GM19455 (cell line): ENCODE results near the gene SYK.
"Not testable (repeated sequence)": the region's sequence is repeated elsewhere in the genome, so short reads cannot be mapped to it uniquely, and the experiment has no call there.

Experiments used
- ATAC-seq: cut with Tn5 transposase; IDR thresholded peaks from one replicate; pipeline ENCODE4 v1.9.1; 2021; ENCODE audit not compliant: unreplicated experiment

The SYK gene

DNA sequence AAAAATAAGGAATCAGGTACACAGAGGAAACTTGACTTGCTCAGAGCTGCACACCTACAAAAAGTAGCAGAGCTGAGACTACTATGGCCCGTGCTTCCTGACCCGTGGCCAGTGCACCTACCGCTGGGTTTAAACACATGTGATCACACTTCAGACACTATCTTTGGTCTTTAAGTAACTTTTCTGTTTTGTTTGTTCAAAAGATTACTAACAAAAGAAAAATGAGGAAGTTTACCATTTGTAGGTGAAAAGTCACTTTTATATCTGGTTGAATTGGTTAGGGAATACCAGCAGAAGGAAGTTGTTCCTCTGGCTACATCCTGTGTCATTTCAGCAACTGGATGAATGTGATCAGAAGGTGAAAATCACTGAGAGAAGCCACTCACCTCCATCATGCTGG is 6.5 kb upstream of the SYK start:
- ATAC-seq = no peak

DNA sequence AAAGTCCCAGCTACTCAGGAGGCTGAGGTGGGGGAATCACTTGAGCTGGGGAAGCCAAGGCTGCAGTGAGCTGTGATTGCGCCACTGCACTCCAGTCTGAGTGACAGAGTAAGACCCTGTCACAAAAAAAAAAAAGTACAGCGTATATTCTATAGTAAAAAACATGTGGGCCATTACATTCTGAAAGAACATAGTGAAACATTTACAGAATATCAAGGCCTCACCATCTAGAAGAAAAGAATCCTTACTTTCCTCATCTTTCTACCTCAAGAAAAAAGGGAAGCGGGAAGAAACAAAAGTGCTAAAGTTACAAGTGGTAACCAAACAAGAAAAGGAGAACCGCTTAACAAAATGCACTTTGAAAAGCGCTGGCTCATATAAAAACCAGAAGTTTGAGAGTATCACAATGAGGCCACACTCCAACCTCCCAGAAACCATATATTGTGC is 5.7 kb upstream of the SYK start:
- no peak for ATAC-seq

DNA sequence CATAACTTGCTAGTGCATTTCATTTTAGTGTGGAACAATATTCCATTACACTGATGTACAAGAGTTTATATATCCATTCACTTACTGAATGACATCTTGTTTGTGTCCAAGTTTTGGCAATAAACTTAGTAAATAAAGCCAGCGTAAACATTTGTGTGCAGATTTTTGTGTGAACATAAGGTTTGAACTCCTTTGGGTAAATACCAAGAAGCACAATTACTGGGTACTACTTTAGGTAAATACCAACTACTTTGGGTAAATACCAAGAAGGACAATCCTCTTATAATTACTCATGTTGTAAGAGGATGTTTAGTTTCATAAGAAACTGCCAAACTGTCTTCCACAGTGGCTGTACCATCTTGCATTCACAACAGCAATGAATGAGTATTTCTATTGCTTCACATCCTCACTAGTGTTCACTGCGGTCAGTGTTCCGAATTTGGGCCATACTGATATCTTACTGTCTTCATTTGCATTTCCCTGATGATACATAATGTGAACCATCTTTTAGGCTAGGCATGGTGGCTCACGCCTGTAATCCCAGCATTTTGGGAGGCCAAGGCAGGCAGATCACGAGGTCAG is 2.3 kb upstream of the SYK start:
- ATAC-seq = no peak

DNA sequence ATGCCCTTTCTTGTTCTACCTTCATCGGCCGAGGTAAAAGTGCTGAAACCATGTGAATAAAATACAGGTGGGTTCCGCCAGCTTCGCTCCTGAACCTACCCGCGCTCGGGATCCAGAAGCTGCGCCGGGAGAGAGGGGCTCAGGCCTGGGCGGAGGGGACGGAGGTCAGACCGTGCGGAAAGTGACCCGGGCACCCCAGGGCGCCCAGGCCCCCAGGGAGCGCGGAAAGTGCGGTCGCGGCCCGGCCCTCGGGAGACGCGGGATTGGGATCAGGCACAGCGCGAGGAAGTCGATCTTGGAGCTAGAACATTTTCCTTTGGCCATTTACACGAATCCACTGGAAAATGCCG is 329 bp downstream of the SYK start:
- peak; percentile 6 for ATAC-seq

DNA sequence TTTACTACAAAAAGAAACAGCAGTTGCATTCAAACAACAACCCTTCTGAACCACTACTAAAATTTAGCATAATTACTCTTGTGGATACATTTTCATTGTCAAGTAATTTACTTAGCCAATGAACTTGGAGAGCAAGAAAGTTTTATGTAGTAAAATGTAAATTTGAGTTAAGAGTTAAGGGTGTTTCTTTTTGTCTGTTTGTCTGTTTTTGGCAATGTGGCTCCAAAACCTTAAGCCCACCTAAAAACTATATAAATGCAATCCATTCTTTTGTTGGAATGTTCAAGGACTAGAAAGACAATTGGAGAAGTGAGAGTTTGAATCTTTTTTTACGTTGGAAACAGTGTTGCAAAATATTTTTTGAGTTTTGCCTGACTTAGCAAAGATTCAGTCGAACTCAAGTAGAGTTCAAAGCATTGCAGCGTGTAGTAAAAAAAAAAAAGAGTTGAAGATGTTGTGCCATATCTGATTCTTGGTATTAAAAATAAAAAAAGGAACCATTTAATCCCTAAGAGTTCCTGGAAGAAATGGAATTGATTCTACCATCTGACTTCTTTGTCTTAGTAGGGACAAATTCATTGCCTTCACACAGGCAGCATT is 867 bp downstream of the SYK start:
- no peak for ATAC-seq

DNA sequence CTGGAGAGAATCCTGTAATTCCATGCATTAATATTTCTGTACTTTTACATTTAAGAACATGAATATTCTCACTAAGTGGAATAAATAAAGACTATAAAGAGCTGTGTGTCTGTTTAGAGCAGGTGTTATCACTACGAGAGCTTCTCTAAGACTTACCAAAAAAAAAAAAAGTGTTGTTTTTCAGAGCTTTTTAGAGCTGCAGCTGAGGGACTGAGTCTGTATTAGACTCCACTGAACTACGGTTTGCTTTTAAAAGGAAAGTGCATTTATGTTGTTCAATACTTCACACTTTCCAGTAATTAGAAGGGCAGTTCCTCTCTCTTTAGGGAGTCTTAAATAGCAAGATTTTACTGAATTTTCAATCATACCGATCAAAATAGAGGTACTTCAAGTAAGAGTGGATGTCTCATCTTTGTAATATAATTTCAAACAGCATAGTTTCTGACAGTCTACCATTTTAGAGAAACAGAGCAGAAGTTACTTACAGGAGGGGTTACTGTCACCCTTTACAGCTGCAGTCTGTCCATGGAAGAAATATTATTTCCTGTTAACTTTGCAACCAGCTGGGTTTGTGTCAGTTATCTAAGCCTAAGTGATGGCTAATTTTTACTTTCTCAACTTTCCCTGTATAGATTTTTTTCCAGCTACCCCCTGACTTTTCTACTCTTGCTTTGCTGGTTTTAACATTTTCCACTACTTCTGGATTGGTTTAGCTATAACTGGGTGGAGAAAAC is 2.4 kb downstream of the SYK start:
- no peak for ATAC-seq

DNA sequence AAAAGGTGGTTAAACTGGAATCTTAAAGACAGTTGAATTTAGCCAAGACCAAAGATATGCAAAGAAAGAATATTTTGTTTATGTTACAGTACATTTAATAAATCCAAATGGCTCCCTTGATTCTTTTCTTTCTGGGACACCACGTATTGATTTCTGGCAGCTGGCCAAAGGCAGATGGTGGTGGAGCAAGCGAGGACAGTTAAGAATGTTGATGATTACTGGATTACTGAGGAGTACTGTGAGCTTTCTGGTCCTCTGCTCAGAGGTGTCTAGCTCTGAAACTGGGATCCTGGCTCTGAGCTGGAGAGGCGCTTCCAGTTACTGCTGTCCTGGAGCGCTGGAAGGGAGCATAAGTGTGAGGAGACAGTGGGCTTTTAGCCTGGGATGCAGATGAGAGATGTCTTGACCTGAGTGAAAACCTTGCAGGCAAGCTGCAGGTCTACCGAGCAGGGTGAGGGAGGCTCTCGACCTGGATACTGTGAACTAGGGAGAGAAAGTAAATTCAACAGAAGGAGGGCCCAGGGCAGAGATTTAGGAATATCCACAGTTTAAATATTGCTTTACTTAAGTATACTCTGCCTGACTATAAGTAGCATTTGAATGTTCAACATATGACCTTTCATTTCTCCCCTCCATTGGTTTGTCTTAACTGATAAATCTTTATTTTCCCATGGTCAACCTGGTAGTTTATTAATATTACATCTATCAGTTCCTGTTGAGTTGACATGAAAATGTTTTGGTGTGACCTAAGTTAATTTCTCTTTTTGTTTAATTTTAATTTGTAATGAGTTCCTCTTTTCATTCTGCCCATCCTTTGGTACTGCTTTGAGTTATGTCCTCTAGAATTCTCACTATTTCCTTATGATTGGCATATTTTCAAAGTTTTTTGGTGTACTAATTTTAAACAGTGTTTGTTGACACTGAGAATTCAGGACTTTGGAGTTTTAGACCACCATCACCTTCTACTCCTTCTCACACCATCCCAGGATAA is 3.7 kb downstream of the SYK start:
- no peak for ATAC-seq

DNA sequence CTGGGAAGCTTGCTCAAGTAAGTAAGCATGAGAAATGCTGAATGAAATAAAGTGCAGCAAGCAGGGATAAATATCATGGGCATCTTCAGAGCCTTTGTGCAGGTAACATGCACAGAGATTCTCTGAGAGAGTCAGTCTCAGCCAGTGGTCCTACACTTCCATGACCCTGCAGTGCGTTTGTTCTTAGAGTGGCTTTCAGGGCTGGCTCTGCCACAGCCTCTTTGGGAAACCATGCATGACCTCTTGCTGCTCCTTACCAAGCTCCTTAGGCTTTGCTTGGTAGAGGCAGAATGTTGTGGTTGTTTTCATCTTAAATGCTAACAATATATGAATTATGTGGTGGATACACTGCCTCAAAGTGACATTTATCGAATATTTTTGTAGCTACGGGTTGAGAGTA is 5.4 kb downstream of the SYK start:
- ATAC-seq = no peak

DNA sequence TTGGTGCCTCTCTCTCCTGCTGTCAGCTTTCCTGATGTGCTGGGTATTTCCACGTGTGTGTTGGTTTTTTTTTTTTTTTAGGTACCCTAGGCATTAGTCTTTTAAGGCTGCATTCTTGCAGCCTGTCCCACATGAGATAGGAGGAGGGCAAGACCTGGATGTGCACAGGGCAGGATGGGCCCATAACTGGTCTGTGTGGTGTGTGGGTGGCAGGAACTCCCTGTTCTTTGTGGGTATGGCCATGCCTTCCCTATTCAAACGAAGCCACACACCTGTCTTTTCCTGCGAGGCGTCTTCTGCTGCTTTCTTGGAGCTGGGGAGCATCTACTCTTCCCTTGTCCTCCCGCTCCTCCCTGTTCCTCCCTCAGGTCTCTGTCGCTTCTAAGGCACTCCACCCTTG is 6.8 kb downstream of the SYK start:
- no peak for ATAC-seq

DNA sequence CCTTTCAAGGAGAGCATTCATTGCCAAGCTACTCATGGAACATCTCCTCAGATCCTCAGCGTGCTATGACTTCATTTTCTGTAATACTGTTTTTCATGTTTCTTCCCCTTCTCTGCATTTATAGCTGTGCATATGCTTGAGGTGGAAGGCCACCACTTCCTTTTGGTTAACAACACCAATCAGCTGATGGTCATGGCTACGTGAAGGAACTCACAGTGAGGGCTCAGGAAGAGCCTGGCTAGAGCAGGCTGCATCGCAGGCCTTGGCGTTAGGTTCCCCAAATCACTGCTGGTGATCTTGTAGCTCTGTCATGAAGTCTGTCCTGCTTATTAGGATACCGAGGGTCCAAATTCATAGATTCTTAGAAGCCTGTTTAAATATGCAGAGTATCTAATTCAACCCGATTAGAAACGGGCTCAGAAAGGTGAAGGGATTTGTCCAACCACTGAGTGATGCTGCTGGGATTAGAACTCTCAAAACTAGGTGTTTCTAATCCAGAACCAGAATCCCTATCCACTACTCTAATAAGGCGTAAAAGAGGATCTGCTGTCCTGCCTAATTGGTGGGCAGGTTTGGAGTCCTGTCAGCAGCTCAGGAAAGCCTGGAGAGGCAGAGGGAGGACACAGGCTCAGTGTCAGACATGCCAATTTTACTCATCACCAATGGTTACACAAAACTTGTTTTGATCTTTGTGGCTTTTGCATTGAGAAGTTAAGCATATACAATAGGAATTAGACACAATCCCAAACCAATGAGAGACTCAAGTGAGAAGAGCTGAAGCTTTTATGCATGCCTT is 7.5 kb downstream of the SYK start:
- ATAC-seq = no peak

DNA sequence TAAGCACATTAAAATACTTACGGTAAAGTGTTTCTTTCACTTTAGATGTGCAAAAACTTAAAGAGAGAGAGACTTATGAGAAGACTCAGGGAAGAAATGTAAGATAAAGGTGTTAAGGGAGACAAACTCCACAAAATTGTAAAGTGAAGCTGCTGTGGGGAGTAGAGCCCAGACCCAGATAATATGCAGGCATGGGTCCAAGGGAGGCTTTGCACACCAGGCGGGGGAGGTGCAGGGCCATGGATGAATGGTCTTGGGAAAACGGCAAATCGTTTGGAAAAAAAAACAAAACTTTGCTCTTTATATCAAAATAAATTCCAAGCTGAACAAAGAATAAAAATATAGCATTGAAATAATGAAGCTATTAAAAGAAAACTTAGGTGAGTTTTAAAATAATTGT is 9.1 kb downstream of the SYK start:
- ATAC-seq = no peak

DNA sequence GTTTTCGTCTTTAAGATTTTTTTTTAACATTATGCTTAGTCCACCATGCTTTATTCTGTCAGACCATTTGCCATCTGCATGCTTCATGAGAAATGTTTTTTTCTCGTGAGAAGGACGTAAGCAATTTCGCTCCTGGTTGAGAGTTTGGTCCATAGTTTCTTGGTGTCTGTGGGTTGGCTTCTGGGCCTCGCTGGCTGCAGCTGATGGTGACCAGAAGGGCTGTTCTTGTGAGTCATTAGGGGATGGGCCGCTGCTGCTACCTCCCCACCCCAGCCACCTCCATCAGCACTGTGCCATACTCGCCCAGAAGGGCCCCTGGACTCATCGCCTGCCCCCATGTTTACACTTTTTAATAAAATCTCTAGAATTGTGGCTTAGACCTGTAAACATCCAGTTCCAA is 11.4 kb downstream of the SYK start:
- no peak for ATAC-seq

DNA sequence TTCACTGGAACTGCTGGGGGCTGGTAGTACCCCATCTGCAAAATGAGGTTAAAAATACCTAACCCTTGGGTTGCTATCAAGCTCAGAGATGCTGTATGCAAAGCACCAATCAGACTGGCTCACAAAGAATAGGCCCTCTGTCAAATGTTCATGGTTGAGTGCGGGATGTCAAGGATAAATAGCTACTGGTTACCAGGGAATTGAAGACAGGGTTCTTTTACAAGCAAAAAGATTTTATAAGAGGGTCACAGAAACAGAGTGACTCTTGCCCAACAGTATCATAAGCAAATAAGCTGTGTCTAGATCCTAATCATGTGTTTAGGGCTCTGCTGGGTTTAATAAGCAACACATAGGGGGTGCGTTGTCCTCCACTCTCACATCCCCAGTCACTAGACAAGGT is 11.9 kb downstream of the SYK start:
- ATAC-seq = no peak

DNA sequence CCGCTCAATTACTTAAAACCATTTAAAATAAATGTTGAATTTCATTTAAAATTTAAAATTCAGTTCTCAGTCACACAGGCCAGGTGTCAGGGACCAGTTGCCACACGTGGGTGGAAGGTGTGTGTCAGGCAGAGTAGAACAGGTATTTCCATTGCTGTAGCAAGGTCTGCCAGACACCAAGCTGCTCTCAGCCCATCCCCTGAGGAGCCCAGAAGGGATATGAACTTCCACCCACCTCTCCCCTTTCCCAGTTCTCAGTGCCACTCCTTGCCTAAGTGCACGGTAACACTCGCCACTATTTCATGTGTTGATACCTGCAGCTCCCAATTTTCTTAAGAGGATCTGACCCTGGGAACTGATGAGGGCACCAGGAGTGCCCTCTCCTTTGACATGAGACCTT is 12.7 kb downstream of the SYK start:
- no peak for ATAC-seq

DNA sequence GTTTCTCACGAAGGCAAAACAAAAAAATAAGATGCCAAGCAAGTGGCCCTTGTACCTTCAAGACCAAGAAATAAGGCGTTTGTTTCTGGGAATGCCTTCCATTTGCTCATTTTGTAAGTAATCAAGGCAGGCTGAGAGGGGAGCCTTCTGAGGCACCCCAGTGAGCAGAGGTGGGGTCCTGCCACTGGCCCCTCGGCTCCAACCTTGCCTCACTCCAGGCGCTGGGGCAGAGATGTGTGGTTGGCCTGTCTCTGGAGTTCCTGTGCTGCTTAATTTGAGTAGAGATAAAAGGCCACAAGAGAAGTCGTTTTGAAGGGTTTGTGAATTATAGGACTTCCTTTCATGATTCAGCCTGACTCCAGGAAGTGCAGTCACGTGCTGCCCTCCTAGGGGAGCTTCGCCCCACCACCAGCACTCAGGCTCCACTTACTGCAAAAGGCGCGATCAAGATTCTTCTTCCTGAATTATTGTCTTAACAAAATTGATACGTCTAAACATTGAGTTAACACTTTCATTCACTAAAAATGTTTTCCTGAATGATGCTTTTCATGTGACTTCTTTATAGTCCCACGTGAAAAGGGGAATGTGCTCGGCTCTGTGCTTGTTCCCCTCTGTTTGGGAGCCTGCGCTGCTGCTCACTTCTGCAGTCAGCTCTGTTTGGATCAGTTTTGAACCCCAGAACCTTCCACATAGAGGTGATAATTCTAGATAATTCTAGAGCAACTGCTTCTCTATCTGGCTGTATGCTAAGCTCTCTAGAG is 13.7 kb downstream of the SYK start:
- ATAC-seq = peak; percentile 54

DNA sequence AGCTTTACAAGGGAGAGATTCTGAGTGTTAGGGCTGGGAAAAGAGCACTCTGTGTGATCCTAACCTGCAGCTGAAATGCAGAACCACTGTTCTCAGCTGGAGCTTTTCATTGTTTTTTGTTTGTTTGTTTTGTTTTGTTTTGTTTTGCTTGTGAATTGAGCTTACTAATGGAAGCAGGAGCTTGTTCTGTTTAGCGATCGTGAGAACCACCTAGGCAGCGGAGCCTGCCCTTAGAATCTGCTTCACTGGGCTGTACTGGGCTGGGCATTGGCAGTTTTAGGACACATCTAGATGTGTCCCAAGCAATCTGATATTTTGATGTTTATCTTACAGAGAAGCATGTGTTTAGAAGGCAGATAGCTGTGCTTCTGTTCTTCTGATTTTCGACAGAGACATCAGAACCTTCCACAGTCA is 14.3 kb downstream of the SYK start:
- no peak for ATAC-seq

DNA sequence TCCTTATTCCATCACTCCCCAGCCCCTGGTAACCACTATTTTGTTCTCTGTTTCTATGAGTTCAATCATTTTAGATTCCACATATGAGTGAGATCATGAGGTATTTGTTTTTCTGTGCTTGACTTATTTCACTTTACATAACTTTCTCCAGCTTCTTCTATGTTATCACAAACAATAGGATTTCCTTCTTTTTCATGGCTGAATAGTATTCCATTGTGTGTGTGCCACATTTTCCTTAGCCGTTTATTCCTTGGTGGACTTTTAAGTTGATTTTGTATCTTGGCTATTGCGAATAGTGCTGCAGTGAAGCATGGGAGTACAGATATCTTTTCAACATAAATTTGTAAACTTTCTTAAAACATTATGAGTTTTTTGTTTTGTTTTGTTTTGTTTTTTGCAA is 15.1 kb downstream of the SYK start:
- no peak for ATAC-seq

DNA sequence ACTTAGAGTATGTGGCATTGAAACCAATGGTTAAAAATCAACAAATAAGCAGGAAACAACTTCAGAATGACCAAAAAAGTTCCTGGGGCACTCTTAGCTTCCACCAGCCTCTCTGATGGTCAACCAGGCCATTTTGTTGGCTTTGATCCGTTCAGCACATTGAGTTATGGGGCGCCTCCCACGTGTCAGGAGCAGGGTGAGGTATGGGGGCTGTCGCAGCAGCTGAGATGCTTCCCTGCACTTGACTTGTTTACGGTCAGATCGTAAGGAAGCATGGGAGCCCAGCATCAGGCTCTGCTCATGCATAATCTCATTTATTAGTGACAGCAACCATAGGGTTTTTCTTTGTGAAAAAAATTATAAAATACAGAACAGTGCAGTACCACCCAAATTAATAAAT is 16.7 kb downstream of the SYK start:
- no peak for ATAC-seq

DNA sequence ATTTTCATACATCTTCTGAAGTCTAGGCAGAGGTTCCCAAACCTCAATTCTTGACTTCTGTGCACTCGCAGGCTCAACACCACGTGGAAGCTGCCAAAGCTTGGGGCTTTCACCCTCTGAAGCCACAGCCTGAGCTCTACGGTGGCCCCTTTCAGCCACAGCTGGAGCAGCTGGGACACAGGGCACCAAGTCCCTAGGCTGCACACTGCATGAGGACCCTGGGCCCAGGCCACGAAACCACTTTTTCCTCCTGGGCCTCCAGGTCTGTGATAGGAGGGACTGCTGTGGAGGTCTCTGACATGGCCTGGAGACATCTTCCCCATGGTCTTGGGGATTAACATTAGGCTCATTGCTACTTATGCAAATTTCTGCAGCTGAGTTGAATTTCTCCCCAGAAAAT is 18.8 kb downstream of the SYK start:
- ATAC-seq = not testable (repeated sequence)

DNA sequence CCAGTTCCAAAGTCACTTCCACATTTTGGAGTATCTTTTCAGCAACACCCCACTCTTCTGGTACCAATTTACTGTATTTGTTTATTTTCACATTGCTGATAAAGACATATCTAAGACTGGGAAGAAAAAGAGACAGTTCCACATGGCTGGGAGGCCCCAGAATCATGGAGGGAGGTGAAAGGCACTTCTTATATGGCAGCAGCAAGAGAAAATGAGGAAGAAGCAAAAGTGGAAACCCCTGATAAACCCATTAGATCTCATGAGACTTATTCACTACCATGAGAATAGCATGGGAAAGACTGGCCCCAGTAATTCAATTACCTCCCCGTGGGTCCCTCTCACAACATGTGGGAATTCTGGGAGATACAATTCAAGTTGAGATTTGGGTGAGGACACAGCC is 19.6 kb downstream of the SYK start:
- not testable (repeated sequence) for ATAC-seq
